PC-9 (cell line): Measurements from ENCODE around the gene AGPAT3.

ENCODE experiments used
- CTCF ChIP-seq: fragments of 200-600 bp; sonication (generic); conservative IDR thresholded peaks from 2 replicates; pipeline ENCODE4 v1.6.1; 2017; ENCODE audit warnings: mixed run types, antibody characterized with exemption, mild to moderate bottlenecking, moderate library complexity
- EZH2 ChIP-seq: fragments of 200-600 bp; sonication (generic); IDR thresholded peaks from 2 replicates; pipeline ENCODE4 v1.8.0; 2017; ENCODE audit warnings: antibody characterized with exemption, low read depth

- TF ChIP-seq CTCF (no peak), EZH2 (no peak)
Measured at GRCh38 chr21:43858806-43859648, 6.0 kb upstream of the AGPAT3 start.
